Right atrium auricular region (tissue), 2 donors: Measurements from ENCODE around the gene VTN. TPM values are rescaled to one million over a fixed set of nuclear protein-coding genes. Genes with fewer than 3 reads are reported as not detected.

Source experiments
- DNase-seq: peaks from one replicate; pipeline ENCODE4 v3.0.0-alpha.2; 2019; ENCODE audit warnings: low spot score
- H3K27ac ChIP-seq, 2 donors: fragments of 200-600 bp; sonication (generic); 1 replicate in 1 of 2; 2 replicates in 1 of 2; pipeline ENCODE4 v1.5.1; 2016 to 2019
- H3K27me3 ChIP-seq, 2 donors: fragments of 200-600 bp; sonication (generic); one replicate each; pipeline versions ENCODE4 v1.5.1 to v1.6.0; 2017 to 2019
- H3K36me3 ChIP-seq: fragments of 200-600 bp; sonication (generic); one replicate; pipeline ENCODE4 v1.5.1; 2016
- H3K4me1 ChIP-seq, 2 donors: fragments of 200-600 bp; sonication (generic); one replicate each; pipeline versions ENCODE4 v1.5.1 to v1.6.0; 2017 to 2019
- H3K4me3 ChIP-seq, 2 donors: fragments of 200-600 bp; sonication (generic); 1 replicate in 1 of 2; 2 replicates in 1 of 2; pipeline ENCODE4 v1.5.1; 2017 to 2019; ENCODE audit warnings: mild to moderate bottlenecking in 1 of 2, moderate library complexity in 1 of 2
- H3K9me3 ChIP-seq, 2 donors: fragments of 200-600 bp; sonication (generic); one replicate each; pipeline ENCODE4 v1.5.1; 2019
- CTCF ChIP-seq, 2 donors: fragments of 200-600 bp; sonication (generic); IDR thresholded peaks; one replicate each; pipeline ENCODE4 v1.5.1; 2019; ENCODE audit warnings: antibody characterized with exemption in 2 of 2
- total RNA-seq, 2 donors: library from RNA; depleted of rRNA; stranded (reverse); fragments of >200 nt; gene quantifications; one replicate each; pipeline ENCODE4 v1.1.0, GENCODE V29; 2016

VTN gene
- total RNA-seq, 2 donors from 2014 or later: 5.4 to 86.7 TPM

- Histone ChIP-seq H3K4me3 (peak overlapping the region; percentile 94 to 99), H3K4me1 (peaks cover 0 to 30% of the 10 kb centered on the region in 2 donors), H3K27me3 (no peaks in the 10 kb centered on the region), H3K9me3 (no peaks in the 10 kb centered on the region), H3K36me3 (peaks cover 63% of the 10 kb centered on the region), H3K27ac (peak overlapping the region; percentile 89 to 94)
- no peak for TF ChIP-seq CTCF (IDR thresholded peaks at IDR 0.05)
- DNase-seq: no peak
Observed at GRCh38 chr17:28357901-28358197, 12.3 kb downstream of the VTN start.

- TF ChIP-seq CTCF (IDR thresholded peaks at IDR 0.05): peak in 1 of 2 donors; percentile 42
- DNase-seq: peak; percentile 96
- no peaks in the 10 kb centered on the region for H3K27me3 ChIP-seq
- H3K9me3 ChIP-seq: no peaks in the 10 kb centered on the region
- peak within 1 kb of the TSS; percentile 89 to 94 for H3K27ac ChIP-seq
- H3K4me3 ChIP-seq: peak within 1 kb of the TSS; percentile 94 to 99
- peaks cover 64% of the 10 kb centered on the region for H3K36me3 ChIP-seq
- peaks cover 0 to 30% of the 10 kb centered on the region in 2 donors for H3K4me1 ChIP-seq
Observed at GRCh38 chr17:28357061-28357900, 12.8 kb downstream of the VTN start, which contains the start of gene POLDIP2. TSS of gene POLDIP2 (minus strand) at chr17:28357527. CDS start at chr17:28357448, 79 bp downstream.

DNA sequence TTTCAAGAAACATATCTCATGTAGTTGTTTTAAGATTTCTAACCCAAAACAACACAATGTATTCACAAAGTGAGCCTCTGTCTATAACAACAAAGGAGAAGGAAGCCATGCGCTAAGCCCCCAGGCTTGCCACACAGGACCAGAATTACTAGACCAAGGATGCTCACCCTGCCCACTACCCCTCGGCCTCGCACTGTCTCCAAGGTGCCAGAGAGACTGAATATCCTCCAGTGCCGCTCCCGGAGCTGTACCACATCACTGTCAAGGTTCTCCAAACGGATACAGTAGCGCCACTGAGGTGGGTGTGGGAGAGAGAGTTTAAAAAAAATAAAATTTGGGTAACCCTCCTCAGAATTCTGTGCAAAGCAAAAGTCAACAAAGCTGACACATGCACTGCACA lies 19.8 kb downstream of the VTN start:
- Histone ChIP-seq H3K27me3 (no peaks in the 10 kb centered on the region), H3K36me3 (peaks cover 93% of the 10 kb centered on the region), H3K4me1 (peaks cover 0 to 27% of the 10 kb centered on the region in 2 donors), H3K9me3 (no peaks in the 10 kb centered on the region), H3K4me3 (no peak overlapping the region), H3K27ac (no peak overlapping the region)
- DNase-seq: no peak
- no peak for TF ChIP-seq CTCF (IDR thresholded peaks at IDR 0.05)

DNA sequence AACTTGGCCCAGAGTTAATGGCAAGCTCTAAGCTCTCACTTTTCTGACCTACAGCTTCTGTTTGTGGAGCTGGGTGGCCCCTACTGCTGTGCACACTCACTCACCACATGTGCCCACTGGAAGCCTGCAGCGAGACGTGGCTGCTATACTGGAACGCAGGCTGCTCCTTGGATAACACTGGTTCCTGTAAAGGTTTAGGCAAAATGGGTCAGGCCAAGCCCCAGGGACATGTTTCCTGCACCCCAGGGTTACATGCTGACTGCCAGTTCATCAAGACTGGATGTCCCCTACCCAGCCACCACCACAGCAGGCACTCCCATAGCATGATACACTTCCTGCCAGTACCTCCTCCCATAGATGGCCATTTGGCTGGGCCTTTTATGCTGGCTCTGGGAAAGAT lies 21.1 kb downstream of the VTN start:
- no peak overlapping the region for H3K4me3 ChIP-seq
- TF ChIP-seq CTCF (IDR thresholded peaks at IDR 0.05): no peak
- peaks cover 0 to 35% of the 10 kb centered on the region in 2 donors for H3K4me1 ChIP-seq
- no peak overlapping the region for H3K27ac ChIP-seq
- no peaks in the 10 kb centered on the region for H3K9me3 ChIP-seq
- no peaks in the 10 kb centered on the region for H3K27me3 ChIP-seq
- no peak for DNase-seq
- peaks cover 90% of the 10 kb centered on the region for H3K36me3 ChIP-seq

DNA sequence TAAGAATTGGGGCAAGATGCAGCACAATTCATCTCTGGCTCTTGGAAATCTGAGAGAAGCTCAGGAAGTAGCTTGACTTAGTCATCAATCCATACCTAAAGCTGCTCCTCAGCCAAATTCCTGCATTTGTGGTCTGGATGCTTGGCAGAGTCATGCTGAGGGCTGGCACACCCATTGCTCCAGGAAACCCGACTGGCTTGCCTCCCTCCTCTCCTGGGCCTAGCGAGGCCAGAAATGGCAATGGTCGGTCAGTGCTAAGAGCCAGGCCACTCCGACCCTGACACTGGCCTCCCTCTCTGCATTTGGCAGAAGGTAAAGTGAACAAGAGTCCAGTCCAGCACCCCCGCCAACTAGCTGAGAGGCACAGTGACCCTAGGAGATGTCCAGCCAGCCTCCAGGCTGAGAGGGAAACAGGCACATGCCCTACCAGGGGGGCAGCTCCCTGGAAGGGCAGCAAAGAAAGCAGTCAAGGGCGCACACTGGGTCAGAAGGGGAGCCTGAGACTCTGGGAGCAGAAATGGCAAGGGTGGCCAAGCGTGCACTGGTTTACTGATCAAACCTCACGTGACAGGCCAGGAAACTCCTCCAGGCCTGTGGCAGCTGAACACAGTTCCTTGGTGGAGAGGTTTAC lies 22.7 kb downstream of the VTN start:
- TF ChIP-seq CTCF (IDR thresholded peaks at IDR 0.05): no peak
- peaks cover 90% of the 10 kb centered on the region for H3K36me3 ChIP-seq
- DNase-seq: no peak
- H3K27me3 ChIP-seq: no peaks in the 10 kb centered on the region
- peaks cover 0 to 35% of the 10 kb centered on the region in 2 donors for H3K4me1 ChIP-seq
- H3K4me3 ChIP-seq: no peak overlapping the region
- H3K9me3 ChIP-seq: no peaks in the 10 kb centered on the region
- H3K27ac ChIP-seq: peak overlapping the region; percentile 38 to 62
